Measurements from ENCODE around the gene CHTF18.

- TF ChIP-seq CTCF (conservative IDR thresholded peaks at IDR 0.05; ENCODE audit: low read depth in 2 of 2) (no peak), EZH2phosphoT487 (IDR thresholded peaks at IDR 0.05; ENCODE audit: unreplicated experiment) (no peak), POLR2AphosphoS5 (IDR thresholded peaks at IDR 0.05; ENCODE audit: low read depth) (no peak), REST (IDR thresholded peaks at IDR 0.05; ENCODE audit: unreplicated experiment) (no peak), CREB1 (CRISPR knock-in tag; IDR thresholded peaks at IDR 0.05; ENCODE audit: low read depth) (no peak), EZH2 (IDR thresholded peaks at IDR 0.05; ENCODE audit: low read depth, unreplicated experiment) (no peak), JUNB (IDR thresholded peaks at IDR 0.05; ENCODE audit: unreplicated experiment) (no peak), STAT1 (IDR thresholded peaks at IDR 0.05; ENCODE audit: unreplicated experiment) (no peak), ETS1 (IDR thresholded peaks at IDR 0.05) (no peak), NANOG (IDR thresholded peaks at IDR 0.05; ENCODE audit: borderline replicate concordance) (no peak), ZNF331 (CRISPR knock-in tag; IDR thresholded peaks at IDR 0.05; ENCODE audit: low read depth) (no peak), ZNF462 (CRISPR knock-in tag; IDR thresholded peaks at IDR 0.05) (no peak)
Observed at GRCh38 chr16:762595-763268, 25.7 kb upstream of the CHTF18 start.
